IPS DF 4.7 (cell line): Measurements from ENCODE around the gene NHLRC4.
"Not testable (repeated sequence)": the region's sequence is repeated elsewhere in the genome, so short reads cannot be mapped to it uniquely, and the experiment has no call there.

Experiments used
- DNase-seq: peaks from one replicate; pipeline ENCODE4 v3.0.0-alpha.2; 2013; ENCODE audit warnings: low spot score; ENCODE audit errors: extremely low read depth

The NHLRC4 gene

DNA sequence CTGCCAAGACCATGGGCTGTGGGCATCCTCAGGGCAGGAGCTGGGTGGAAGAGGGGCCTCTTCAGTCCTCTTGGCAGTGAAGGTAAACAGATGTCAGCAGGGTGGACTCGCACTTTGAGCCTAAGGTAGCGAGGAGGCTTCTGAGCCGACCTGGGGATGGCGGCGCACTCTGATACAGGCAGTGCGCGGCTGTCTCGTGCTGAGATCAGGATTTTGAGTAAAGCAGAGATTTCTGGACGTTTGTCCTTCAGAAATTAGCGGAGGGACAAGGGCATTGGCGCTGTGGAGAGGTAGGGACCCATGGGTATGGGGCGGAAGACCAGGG is 29.9 kb downstream of the NHLRC4 start:
- DNase-seq = no peak

DNA sequence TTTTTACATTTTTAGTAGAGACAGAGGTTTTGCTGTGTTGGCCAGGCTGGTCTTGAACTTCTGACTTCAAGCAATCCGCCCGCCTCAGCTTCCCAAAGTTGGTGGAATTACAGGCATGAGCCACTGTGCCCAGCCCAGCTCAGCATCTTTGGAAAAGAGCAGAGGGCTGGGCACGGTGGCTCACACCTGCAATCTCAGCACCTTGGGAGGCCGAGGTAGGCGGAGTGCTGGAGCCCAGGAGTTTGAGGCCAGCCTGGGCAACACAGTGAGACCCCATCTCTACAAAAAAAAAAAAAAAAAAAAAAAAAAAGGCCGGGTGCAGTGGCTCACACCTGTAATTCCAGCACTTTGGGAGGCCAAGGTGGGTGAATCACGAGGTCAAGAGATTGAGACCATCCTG is 30.9 kb downstream of the NHLRC4 start:
- DNase-seq = not testable (repeated sequence)

DNA sequence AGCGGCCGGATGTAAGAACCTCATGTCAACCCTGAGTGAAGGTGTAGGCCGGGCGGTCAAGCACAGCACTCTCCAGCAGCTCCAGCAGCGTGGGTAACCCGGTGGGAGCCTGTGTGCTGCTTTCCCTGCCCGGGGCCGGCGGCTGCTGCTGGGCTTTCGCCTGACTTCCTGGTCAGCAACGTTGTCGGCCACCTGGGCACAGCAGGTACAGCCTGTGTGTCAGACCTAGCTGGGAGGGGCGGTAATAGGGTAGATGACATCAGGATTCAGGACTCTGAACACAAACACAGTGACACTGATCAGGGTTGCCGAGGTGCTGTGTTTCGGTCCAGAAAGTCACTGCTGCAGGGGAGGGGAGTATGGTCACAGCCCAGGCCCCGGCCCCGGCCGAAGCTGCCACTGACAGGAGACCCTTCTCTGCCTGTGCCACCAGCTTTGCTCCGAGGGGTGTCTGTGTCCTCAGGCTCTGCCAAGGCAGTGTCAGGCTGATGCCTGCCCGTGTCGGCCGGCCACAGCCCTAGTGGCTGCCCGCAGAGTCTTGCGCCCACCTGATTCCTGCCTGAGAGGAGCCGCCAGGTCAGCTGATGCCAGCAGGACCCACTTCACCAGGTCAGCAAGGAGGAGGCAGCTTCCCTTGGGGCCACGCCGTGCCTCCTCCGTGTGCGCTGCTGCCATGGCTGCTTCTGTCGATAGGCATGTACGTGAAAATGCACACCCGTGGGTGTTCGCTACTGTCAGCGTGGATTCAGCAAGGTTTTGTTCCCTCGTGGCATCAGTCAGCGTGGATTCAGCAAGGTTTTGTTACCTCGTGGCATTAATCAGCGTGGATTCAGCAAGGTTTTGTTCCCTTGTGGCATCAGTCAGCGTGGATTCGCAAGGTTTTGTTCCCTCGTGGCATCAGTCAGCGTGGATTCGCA is 32.3 kb downstream of the NHLRC4 start:
- DNase-seq = no peak

DNA sequence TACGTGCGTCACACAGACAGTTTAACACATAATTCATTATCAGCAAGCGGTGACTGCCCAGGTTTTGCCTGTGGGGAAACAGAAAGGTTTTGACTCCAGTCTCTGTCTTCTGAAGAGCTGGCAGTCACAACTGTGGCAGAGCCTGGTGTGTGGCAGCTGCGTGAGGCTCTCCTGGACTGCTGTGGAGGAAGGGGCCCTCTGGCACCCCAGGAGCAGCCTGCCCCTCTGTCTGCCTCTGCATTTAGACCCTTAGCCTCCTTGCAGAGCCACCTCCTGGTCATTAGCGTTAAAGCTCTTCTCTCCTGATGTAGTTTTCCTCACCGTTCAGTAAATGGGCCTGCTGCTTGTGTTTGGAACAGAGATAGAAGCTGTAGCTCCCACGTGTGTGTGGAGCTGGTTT is 34.0 kb downstream of the NHLRC4 start:
- DNase-seq = no peak

DNA sequence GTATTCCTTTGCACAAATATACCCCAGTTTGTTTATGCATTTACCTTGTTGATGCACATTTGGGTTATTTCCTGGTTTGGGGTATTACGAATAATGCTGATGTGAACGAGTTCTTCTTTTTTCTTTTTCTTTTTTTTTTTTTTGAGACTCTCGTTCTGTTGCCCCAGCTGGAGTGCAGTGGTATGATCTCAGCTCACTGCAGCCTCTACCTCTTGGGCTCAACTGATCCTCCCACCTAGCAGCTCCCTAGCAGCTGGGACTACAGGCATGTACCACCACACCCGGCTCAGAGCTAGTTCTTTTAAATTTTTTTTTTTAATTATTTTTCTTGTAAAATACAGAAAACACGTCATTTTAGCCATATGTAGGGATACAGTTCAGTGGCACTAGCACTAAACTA is 37.1 kb downstream of the NHLRC4 start:
- DNase-seq = no peak

DNA sequence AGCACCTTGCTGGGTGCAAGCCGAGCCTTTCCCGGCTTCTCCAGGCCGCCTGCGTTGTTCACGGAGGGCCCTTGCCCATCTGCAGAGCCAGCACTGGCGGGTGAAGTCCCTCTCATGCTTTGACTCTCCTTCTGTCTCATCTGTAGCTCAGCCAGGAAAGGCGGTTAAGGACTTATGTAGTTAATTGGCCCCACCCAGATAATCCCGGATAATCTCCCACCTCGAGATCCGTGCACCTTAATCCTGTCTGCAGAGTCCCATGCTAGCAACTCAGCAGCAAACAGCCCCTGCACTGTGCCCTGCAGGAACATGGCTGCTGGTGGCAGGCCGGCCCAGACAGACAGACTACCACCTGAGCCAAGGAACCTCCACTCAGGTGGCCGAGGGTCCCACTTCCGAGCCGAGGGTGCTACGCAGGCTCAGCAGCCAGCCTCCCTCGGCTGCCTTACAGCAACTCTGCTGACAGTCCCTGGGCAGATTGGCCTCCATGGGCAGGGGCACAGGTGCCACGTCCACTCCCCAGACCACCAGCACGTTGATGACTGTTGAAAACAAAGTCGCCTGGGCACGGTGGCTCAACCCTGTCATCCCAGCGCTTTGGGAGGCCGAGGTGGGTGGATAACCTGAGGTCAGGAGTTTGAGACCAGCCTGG is 40.0 kb downstream of the NHLRC4 start:
- DNase-seq = no peak

DNA sequence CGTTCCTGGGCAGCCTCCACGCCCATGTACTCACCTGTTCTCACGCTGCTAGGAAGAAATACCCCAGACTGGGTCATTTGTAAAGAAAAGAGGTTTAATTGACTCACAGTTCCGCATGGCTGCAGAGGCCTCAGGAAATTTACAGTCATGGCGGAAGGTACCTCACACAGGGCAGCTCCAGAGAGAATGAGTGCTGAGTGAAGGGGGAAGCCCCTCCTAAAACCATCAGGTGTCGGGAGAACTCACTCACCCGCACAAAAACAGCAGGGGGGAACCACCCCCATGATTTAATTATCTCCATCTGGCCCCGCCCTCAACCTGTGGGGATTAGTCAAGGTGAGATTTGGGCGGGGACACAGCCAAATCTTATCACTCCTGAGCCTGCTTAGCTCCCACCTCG is 41.2 kb downstream of the NHLRC4 start:
- DNase-seq = no peak

DNA sequence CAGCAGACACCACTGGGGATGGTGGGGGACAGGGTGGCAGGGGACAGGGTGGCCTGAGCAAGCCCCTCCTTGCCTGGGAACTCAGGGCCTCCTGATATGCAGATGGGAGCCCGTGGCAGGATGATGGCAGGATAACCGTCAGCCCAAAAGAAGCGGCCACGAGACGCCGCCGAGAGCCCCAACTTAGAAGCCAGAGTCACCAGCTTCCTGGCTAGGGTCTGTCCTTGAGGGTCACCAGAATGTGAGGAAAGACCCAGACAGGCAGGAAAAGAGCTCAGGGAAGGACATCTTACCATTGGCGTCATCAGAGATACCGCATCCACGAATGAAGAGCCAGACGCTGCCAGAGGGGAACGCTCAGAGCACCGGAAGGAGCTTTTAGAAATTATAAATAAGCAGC is 42.5 kb downstream of the NHLRC4 start:
- DNase-seq = no peak

DNA sequence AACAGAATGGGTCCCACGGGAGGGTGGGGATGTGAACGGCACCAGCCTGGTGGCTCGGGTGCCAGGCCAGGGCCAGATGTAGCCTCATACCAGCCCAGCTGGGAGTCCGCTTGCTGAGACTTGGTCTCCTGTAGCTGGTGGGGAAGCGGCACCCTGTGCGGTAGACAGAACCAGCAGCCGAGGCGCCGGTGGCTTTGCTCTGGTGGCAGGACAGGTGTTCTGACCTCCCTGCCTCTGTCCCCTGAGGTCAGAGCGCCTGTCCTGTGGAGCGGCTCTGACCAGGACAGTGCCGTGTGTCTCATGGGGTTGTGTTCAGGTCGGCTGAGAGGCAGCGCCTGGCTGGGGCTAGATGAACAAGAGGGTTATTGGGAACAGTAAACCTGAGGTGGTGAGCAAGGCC is 43.2 kb downstream of the NHLRC4 start:
- DNase-seq = no peak

DNA sequence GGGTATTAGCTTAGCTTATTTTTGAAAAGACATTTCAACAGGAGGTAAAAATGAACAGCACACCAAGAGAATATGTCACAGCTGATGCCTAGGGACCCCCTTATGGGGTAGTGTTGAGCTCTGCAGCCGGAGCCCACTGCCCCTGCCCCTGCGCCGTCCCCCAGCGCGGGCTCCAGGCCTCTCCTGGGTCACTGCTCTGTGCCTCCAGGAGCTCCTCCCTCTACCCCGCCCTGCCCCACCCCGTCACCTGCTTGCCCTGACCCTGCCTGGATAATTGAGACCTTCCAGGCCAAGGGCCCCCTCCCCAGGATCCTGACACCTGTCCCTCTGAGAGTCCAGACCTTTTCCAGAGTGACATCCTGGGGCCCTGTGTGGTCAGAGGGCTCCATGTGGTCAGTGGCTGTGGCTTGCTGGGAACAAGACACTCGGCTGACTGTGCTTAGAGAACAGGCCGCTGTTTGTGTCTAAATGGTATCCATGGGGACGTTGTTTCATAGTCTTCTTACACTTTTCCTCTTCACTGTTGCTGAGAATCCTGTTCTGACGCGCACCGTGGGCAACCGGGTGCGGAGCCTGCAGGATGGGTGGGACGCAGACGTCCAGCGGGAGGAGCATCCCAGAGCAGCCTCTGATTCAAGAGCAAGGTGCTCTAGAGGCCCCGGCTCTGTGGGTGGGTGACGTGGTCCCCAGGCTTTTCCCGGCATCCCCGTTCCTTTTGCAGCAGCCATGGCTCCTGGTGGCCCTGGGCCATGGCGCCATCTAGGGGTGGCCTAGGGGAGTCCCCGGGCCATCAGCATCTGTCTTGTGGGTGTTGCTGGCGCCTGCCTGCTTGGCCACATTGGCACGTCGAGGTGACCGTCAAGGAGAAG is 43.9 kb downstream of the NHLRC4 start:
- DNase-seq = no peak

DNA sequence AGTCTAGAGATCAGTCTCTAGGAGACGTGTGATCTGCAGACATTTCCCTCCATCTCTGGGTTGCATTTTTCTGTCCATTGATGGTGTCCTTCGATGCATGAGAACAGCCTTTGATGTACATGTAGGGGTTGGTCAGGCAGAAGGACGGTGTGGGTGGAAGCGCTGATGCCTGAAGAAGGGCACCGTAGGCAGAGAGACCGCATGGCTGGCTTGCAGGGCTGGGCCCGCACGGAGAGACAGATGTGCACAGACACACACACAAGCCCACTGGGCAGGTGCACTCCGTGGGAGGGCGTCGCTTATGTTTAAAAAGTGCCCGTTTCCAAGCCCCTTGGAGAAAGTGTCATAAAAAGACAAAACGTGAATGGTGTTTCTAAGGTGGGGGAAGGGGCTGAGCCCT is 48.3 kb downstream of the NHLRC4 start:
- no peak for DNase-seq

DNA sequence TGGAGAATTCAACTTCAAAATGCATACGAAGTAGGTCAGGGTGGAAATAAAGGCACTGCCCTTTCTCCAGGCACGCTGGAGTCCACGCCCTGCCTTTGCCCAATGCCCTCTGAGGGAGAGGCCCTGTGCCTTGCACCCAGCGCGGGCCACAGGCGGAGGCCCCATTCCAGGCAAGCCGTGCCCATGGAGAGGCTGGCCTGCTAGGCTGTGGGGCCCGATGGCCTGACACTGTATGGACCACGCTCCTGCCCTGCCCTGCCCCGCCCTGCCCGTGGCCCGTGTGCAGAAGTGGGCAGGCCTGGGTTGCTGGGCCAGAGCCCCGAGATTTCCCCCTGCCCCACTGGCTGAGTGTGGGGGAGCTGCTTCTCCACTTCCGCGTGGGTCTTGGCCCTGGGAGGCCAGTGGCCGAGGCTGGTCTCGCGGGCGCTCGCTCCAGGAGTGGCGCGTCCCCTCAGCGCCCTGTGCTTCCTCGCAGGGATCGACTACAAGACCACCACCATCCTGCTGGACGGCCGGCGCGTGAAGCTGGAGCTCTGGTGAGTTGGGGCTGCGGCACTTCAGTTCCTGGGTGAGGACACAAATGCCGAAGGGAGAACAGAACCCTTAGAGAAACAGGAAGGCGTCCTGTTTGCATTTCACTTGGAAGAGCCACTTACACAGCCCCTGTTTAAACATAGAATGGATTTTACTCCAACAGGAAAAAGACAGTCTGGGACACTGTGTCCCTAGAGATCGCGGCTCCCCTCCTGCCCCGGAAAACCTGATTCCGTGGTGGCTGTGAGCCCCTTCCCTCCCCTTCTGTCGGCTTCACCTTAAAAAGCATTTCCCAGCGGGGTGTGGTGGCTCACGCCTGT is 50.2 kb downstream of the NHLRC4 start:
- no peak for DNase-seq

DNA sequence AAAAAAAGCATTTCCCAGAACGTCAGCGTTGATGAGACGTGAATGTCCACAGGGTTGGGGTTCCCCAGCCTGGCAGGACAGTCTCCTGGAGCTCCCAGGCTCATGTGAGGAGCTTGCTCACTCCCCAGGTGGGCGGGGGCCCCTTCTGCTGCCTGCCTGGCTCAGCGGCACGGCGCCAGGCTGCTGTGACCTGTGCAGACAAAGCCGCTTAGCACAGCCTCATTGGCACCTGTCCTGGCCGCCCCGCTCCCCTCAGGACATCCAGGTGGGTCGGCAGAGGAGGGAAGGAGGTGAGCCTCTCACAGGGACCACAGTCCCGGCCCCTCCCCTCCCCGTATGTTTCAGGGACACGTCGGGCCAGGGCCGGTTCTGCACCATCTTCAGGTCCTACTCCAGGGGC is 51.0 kb downstream of the NHLRC4 start:
- DNase-seq = no peak
